Lower lobe of right lung (tissue), 2 donors: ENCODE measurements around the gene SMG6. TPM values are rescaled to one million over a fixed set of nuclear protein-coding genes. Genes with fewer than 3 reads are reported as not detected.
A peak's percentile ranks its signal among the peaks of the same experiment; 100 is the strongest.

Source experiments
- ATAC-seq, 2 donors: fragments of 200-7000 bp; cut with Tn5 transposase; one replicate each; pipeline ENCODE4 v1.9.1; 2020 to 2022; ENCODE audit warnings: mild to moderate bottlenecking in 2 of 2, moderate library complexity in 2 of 2
- DNase-seq: peaks from one replicate; pipeline ENCODE4 v3.0.0-alpha.2; 2020
- H3K27ac ChIP-seq: fragments of 200-600 bp; one replicate; pipeline ENCODE4 v1.8.0; 2022
- H3K27me3 ChIP-seq: fragments of 200-600 bp; one replicate; pipeline ENCODE4 v1.8.0; 2022; ENCODE audit warnings: low read depth
- H3K36me3 ChIP-seq: fragments of 200-600 bp; one replicate; pipeline ENCODE4 v1.8.0; 2022; ENCODE audit warnings: mild to moderate bottlenecking
- H3K4me1 ChIP-seq: fragments of 200-600 bp; one replicate; pipeline ENCODE4 v1.8.0; 2022
- H3K4me3 ChIP-seq: fragments of 200-600 bp; one replicate; pipeline ENCODE4 v1.8.0; 2022; ENCODE audit warnings: mild to moderate bottlenecking
- H3K9me3 ChIP-seq: fragments of 200-600 bp; one replicate; pipeline ENCODE4 v1.8.0; 2022
- intact Hi-C: fragments of 100-400 bp; cut with DNase I; formaldehyde crosslinking; loops from one replicate; pipeline ENCODE4 v1.11.0; 2022
- total RNA-seq: library from RNA; stranded (reverse); fragmentation: NEBNext Ultra II Directional; extraction: Animal tissue kit (Norgen Biotek cat#: 25700); gene quantifications from one replicate; pipeline ENCODE4 v1.2.1, GENCODE V29; 2021
- TF ChIP-seq, protein P1 (sequence below): fragments of 200-600 bp; IDR thresholded peaks from one replicate; pipeline ENCODE4 v1.8.0; 2022; ENCODE audit warnings: antibody characterized with exemption, mild to moderate bottlenecking
- donor health status: DM: no; HTN: yes; CAD: no; lungs with severe emphysema.

SMG6 gene
- total RNA-seq, 1 donor from 2014 or later = 33.8 TPM

DNA sequence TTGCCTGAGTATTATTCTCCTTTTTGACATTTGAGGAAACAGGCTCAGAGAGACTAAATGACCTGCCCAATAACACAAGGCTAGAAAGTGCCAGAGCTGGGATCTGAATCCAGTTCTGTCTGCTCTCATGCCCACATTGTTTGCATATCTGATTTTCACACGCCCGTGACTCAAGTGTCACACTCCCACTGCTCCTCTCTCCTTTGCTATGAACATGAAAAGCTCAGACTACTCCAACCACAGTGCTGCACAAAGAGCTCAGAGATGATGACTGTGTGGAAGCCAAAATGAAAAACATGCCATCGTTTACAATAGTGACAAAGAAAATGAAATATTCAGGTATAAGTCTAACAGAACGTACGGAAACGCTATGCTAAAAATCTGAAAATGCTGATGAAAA lies 107.9 kb downstream of the SMG6 start:
- Histone ChIP-seq H3K27me3 (no peaks in the 10 kb centered on the region), H3K27ac (no peak overlapping the region), H3K4me1 (peaks cover 36% of the 10 kb centered on the region), H3K9me3 (no peaks in the 10 kb centered on the region), H3K36me3 (peaks cover 5% of the 10 kb centered on the region), H3K4me3 (no peak overlapping the region)
- intact Hi-C loops = no loop called here
- TF ChIP-seq, protein P1, sequence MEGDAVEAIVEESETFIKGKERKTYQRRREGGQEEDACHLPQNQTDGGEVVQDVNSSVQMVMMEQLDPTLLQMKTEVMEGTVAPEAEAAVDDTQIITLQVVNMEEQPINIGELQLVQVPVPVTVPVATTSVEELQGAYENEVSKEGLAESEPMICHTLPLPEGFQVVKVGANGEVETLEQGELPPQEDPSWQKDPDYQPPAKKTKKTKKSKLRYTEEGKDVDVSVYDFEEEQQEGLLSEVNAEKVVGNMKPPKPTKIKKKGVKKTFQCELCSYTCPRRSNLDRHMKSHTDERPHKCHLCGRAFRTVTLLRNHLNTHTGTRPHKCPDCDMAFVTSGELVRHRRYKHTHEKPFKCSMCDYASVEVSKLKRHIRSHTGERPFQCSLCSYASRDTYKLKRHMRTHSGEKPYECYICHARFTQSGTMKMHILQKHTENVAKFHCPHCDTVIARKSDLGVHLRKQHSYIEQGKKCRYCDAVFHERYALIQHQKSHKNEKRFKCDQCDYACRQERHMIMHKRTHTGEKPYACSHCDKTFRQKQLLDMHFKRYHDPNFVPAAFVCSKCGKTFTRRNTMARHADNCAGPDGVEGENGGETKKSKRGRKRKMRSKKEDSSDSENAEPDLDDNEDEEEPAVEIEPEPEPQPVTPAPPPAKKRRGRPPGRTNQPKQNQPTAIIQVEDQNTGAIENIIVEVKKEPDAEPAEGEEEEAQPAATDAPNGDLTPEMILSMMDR = no peak
- DNase-seq = no peak
- ATAC-seq = peak; percentile 58 to 70

DNA sequence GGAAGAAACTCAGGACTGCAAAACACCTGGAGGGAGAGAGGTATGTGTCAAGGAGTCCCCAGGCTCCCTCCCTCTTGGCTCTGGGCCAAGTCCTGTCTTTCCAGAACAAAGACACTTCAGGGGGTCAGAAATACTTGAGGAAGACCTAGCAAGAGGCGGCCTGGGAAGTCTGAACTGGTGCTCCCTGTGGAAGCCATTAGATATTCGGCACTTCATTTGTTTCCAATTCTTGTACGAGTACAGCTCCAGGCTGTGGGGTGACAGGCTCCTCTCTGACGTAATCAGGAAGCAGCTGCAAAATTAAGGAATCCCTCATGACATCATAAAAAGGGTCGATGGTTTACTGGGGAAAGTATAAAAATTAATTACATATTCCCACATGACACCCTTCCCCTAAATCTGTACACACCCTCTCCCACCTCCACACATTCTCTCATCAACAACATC lies 108.7 kb downstream of the SMG6 start:
- H3K27me3 ChIP-seq = no peaks in the 10 kb centered on the region
- intact Hi-C loops = no loop called here
- peaks cover 5% of the 10 kb centered on the region for H3K36me3 ChIP-seq
- H3K4me1 ChIP-seq = peaks cover 44% of the 10 kb centered on the region
- no peak for DNase-seq
- no peak for ATAC-seq
- H3K4me3 ChIP-seq = no peak overlapping the region
- TF ChIP-seq, protein P1 = no peak
- H3K9me3 ChIP-seq = no peaks in the 10 kb centered on the region
- H3K27ac ChIP-seq = no peak overlapping the region

DNA sequence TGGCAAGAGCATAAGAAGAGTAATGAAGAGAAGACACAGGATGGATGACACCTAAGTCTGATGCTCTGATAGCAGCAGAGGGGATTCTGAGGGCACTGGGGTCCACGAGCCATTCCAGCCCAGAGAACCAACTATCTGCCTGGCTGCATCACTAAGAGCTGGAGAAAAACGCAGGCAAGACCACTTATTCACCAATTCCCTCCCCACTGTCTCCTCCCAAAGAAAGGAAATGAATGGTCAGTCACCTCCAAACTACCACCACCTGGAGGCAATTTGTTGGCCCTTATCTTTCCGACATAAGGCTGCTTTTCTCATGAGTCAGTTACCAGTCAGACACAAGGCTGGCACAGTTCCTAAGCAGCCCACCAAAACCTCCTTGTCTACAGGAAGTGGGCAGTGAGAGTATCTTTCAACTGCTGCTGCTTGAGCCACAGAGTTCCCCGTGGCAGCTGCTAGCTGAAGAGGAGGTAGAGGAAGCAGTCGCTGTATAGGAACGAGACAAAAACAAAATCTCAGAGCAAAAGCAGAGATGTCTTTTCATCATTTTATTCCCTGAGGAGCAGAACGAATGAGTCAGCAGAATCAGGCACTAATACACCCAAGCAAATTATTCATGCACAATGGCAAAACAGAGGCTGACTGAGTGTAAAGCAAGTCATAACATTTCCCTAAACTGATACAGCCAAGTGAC lies 111.1 kb downstream of the SMG6 start:
- Histone ChIP-seq H3K27me3 (no peaks in the 10 kb centered on the region), H3K4me3 (no peak overlapping the region), H3K27ac (peak overlapping the region; percentile 54), H3K36me3 (peaks cover 5% of the 10 kb centered on the region), H3K9me3 (no peaks in the 10 kb centered on the region), H3K4me1 (peaks cover 58% of the 10 kb centered on the region)
- TF ChIP-seq, protein P1 = no peak
- intact Hi-C loops = no loop called here
- ATAC-seq (peak; percentile 21 to 38), DNase-seq (no peak)

DNA sequence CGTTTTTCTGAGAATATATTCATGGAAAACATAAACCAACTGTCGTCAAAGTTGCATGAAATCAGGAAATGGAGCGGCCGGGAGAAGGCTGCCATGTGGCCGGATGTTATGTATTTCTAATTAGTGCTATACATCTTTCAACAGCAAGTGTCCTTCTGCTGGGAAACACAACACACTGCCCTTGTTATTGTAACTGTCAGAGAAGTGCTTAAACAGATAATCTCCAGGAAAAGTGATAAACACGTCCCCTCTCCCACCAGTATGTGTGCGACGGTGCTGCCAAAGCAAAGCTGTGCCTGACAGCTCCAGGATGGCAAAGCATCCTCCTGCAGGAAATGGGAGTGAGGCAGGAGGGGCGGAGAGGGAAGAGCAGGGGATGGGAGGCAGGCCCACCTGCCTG lies 111.8 kb downstream of the SMG6 start:
- TF ChIP-seq, protein P1 = no peak
- peaks cover 58% of the 10 kb centered on the region for H3K4me1 ChIP-seq
- peaks cover 9% of the 10 kb centered on the region for H3K36me3 ChIP-seq
- peak in 1 of 2 donors; percentile 14 for ATAC-seq
- H3K4me3 ChIP-seq = no peak overlapping the region
- no peaks in the 10 kb centered on the region for H3K9me3 ChIP-seq
- peak overlapping the region; percentile 54 for H3K27ac ChIP-seq
- no peaks in the 10 kb centered on the region for H3K27me3 ChIP-seq
- DNase-seq = no peak
- intact Hi-C loops = no loop called here

DNA sequence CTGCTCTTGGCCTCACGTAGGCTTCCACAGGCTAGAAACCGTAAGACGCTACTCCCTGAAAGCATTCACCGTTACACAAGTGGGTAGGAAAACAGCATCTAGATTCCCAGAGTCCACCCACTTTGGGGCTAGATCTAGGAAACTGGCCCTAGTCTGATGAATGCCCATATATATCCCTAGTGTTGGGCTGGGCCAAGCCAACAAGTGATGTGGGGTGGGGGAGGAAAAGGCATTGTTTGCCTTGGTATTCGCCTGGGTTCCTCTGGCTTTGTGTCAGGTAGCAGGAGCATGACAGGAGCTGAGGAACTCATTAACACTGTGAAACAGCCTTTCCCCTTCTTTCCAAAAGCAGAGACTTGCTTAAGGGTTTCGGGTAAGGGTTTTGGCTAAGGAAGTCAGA lies 112.4 kb downstream of the SMG6 start:
- no peak overlapping the region for H3K4me3 ChIP-seq
- peaks cover 58% of the 10 kb centered on the region for H3K4me1 ChIP-seq
- peak overlapping the region; percentile 66 for H3K27ac ChIP-seq
- H3K36me3 ChIP-seq = peaks cover 15% of the 10 kb centered on the region
- TF ChIP-seq, protein P1 = no peak
- intact Hi-C loops = no loop called here
- DNase-seq = no peak
- ATAC-seq = no peak
- H3K9me3 ChIP-seq = no peaks in the 10 kb centered on the region
- no peaks in the 10 kb centered on the region for H3K27me3 ChIP-seq
